Measurements from ENCODE around the gene KCTD10.

Gene KCTD10

GRCh38 chr12:109491671-109492070 is 14.6 kb upstream of the KCTD10 start:
- in situ Hi-C loops (cut with HindIII; ENCODE audit: low sequenced_read_pairs): no loop called here
- DNase-seq (ENCODE audit: low read depth, low spot score): no peak
- H3K4me3 ChIP-seq (ENCODE audit: low read depth, low read length): no peak overlapping the region
- TF ChIP-seq CTCF (IDR thresholded peaks at IDR 0.05; ENCODE audit: low read depth, low read length): no peak

GRCh38 chr12:109489955-109490565 is 13.0 kb upstream of the KCTD10 start:
- in situ Hi-C loops (cut with HindIII; ENCODE audit: low sequenced_read_pairs): no loop called here
- no peak for TF ChIP-seq CTCF (IDR thresholded peaks at IDR 0.05; ENCODE audit: low read depth, low read length)
- DNase-seq (ENCODE audit: low read depth, low spot score): no peak
- no peak overlapping the region for H3K4me3 ChIP-seq (ENCODE audit: low read depth, low read length)

- H3K4me3 ChIP-seq (ENCODE audit: low read depth, low read length): no peak overlapping the region
- no peak for TF ChIP-seq CTCF (IDR thresholded peaks at IDR 0.05; ENCODE audit: low read depth, low read length)
- in situ Hi-C loops (cut with HindIII; ENCODE audit: low sequenced_read_pairs): no loop called here
- no peak for DNase-seq (ENCODE audit: low read depth, low spot score)
Measured at GRCh38 chr12:109489016-109489954, 12.2 kb upstream of the KCTD10 start.

- no peak for TF ChIP-seq CTCF (IDR thresholded peaks at IDR 0.05; ENCODE audit: low read depth, low read length)
- H3K4me3 ChIP-seq (ENCODE audit: low read depth, low read length): no peak overlapping the region
- in situ Hi-C loops (cut with HindIII; ENCODE audit: low sequenced_read_pairs): no loop called here
- no peak for DNase-seq (ENCODE audit: low read depth, low spot score)
Measured at GRCh38 chr12:109488051-109488665, 11.1 kb upstream of the KCTD10 start.

- no peak for TF ChIP-seq CTCF (IDR thresholded peaks at IDR 0.05; ENCODE audit: low read depth, low read length)
- in situ Hi-C loops (cut with HindIII; ENCODE audit: low sequenced_read_pairs): no loop called here
- H3K4me3 ChIP-seq (ENCODE audit: low read depth, low read length): no peak overlapping the region
- no peak for DNase-seq (ENCODE audit: low read depth, low spot score)
Measured at GRCh38 chr12:109487181-109488050, 10.3 kb upstream of the KCTD10 start.

- no peak for TF ChIP-seq CTCF (IDR thresholded peaks at IDR 0.05; ENCODE audit: low read depth, low read length)
Measured at GRCh38 chr12:109485201-109485600, 8.1 kb upstream of the KCTD10 start.

More at GRCh38 chr12:109485201-109485600, 8.1 kb upstream of the KCTD10 start:
- in situ Hi-C loops (cut with HindIII; ENCODE audit: low sequenced_read_pairs): no loop called here
- no peak for DNase-seq (ENCODE audit: low read depth, low spot score)
- no peak overlapping the region for H3K4me3 ChIP-seq (ENCODE audit: low read depth, low read length)
